DND-41 (cell line): ENCODE results near the gene MAOB.

Experiments
- CTCF ChIP-seq: IDR thresholded peaks from 2 replicates; pipeline ENCODE4 v1.5.1; 2012; ENCODE audit warnings: borderline replicate concordance, low read length, moderate library complexity, mild to moderate bottlenecking; ENCODE audit not compliant: poor library complexity, severe bottlenecking; ENCODE audit errors: extremely low read depth
- EZH2 ChIP-seq: IDR thresholded peaks from 3 replicates; pipeline ENCODE4 v1.6.1; 2012; ENCODE audit warnings: borderline replicate concordance, low read depth, mild to moderate bottlenecking, moderate library complexity, low read length, inconsistent platforms; ENCODE audit not compliant: severe bottlenecking

GRCh38 chrX:43881410-43882293 is 598 bp downstream of the MAOB start:
- TF ChIP-seq CTCF (no peak), EZH2 (no peak)
